LNCaP clone FGC (cell line): ENCODE results near the gene KMT5B.

Experiments used
- DNase-seq: peaks from one replicate; pipeline ENCODE4 v3.0.0-alpha.2; 2011; ENCODE audit warnings: low read depth
- H3K4me3 ChIP-seq: 2 replicates; pipeline ENCODE4 v1.5.1; 2011; ENCODE audit warnings: mild to moderate bottlenecking, low read depth, low read length, control low read depth
- CTCF ChIP-seq: IDR thresholded peaks from 2 replicates; pipeline ENCODE4 v1.5.1; 2012; ENCODE audit warnings: mild to moderate bottlenecking; ENCODE audit not compliant: control insufficient read depth, insufficient read depth; ENCODE audit errors: extremely low read depth

The KMT5B gene

GRCh38 chr11:68231621-68232020 lies 18.5 kb upstream of the KMT5B start:
- no peak for DNase-seq
- H3K4me3 ChIP-seq, result no peak overlapping the region
- no peak for TF ChIP-seq CTCF

GRCh38 chr11:68229601-68230000 lies 16.5 kb upstream of the KMT5B start:
- H3K4me3 ChIP-seq, result no peak overlapping the region
- TF ChIP-seq CTCF, result no peak
- no peak for DNase-seq

- no peak overlapping the region for H3K4me3 ChIP-seq
- no peak for DNase-seq
- TF ChIP-seq CTCF, result no peak
Measured at GRCh38 chr11:68226421-68226820, 13.3 kb upstream of the KMT5B start.

- no peak for TF ChIP-seq CTCF
- no peak overlapping the region for H3K4me3 ChIP-seq
- DNase-seq, result no peak
Measured at GRCh38 chr11:68224606-68225005, 11.5 kb upstream of the KMT5B start.

DNA sequence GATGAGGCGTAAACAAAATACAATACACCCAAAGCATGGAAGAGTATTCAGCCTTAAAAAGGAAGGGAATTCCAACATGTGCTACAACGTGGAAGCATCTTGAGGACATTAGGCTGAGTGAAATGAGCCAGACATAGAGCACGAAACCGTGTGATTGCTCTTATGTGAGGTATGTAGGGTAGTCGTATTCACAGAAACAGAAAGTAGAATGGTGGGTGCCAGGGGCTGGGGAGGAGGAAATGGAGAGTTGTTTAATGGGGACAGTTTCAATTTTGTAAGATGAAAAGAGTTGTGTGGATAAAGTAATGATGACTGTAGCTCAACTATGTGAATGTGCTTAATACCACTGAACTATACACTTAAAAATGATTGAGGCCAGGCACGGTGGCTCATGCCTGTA lies 10.2 kb upstream of the KMT5B start:
- TF ChIP-seq CTCF, result no peak
- no peak overlapping the region for H3K4me3 ChIP-seq
- DNase-seq, result no peak

- no peak overlapping the region for H3K4me3 ChIP-seq
- no peak for DNase-seq
- TF ChIP-seq CTCF, result no peak
Measured at GRCh38 chr11:68221406-68221805, 8.3 kb upstream of the KMT5B start.

DNA sequence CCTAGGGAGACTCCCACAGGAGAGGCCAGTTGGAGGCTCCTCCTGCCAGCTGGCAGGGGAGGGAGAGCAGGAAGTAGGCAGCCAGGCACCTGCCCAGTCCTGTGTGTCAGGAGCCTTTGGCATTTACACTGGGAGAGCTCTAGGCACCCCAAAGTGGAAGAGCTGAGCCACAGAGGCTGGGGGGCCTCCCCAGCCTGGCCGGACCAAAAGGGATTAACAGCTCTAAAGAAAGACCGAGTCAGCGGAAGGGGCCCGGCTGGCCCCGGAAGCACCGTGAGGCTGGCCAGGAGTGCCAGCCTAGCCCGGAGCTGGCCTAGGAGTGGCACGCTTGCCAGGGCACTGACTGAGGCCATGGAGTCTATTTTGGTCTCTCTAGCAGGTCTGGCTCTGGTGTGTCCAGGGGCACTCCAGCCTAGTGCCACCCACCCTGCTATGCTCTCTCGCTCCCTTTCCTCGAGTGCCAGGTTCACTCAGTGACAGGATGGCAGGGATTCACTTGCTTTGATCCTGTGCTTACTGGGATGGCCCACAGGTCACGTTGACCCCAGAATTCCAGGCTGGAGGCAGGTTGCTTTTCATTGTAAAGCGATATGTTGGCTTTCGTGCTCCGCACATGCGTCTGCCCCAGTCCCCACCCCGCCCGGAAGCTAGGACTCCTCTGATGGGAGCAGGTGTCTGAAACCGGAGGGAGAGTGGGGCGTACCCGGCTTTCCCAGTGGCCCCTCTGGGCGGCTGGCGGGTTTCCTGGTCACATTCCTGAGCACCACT lies 3.3 kb upstream of the KMT5B start:
- DNase-seq, result no peak
- H3K4me3 ChIP-seq, result no peak overlapping the region
- no peak for TF ChIP-seq CTCF
